ENCODE data around the gene GABRG2. TPM values are rescaled to one million over a fixed set of nuclear protein-coding genes. Genes with fewer than 3 reads are reported as not detected.
"Not testable (repeated sequence)": the region's sequence is repeated elsewhere in the genome, so short reads cannot be mapped to it uniquely, and the experiment has no call there.

Gene GABRG2
- total RNA-seq, result not detected

DNA sequence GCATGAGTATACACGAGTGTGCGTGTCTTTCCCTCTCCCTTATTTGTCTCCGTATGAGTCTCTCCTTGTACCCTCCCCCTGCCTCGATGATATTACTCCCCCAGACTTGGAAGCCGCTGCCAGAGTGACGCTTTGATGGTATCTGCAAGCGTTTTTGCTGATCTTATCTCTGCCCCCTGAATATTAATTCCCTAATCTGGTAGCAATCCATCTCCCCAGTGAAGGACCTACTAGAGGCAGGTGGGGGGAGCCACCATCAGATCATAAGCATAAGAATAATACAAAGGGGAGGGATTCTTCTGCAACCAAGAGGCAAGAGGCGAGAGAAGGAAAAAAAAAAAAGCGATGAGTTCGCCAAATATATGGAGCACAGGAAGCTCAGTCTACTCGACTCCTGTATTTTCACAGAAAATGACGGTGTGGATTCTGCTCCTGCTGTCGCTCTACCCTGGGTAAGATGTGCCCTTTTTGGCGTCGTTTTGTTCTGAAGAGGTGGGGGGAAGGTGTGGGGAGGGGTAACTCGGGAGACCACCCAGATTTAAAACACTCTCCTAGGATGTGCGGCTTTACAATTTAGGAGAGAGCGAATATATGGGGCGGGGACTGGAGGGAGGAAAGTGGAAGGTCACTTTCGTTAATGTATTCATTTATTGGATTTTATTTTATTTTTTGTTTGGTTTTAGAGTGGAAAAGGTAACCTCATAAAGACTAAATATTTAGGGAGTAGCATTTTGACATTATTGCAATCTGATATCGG is at the start of gene GABRG2:
GABRG2 (plus strand) TSS at position 119 of the 757 bp plus-strand sequence; CDS start at position 346, 227 bp downstream.
- no peak within 1 kb of the TSS for H3K4me3 Mint-ChIP-seq
- no peaks in the 10 kb centered on the region for H3K27me3 Mint-ChIP-seq
- no peaks in the 10 kb centered on the region for H3K4me1 Mint-ChIP-seq
- H3K36me3 Mint-ChIP-seq (ENCODE audit: low read depth), result no peaks in the 10 kb centered on the region
- POLR2A ChIA-PET, result no interaction called here
- H3K27ac Mint-ChIP-seq, result peak within 1 kb of the TSS; percentile 2
- no peaks in the 10 kb centered on the region for H3K9me3 Mint-ChIP-seq
- CTCF ChIA-PET, result no interaction called here
- DNase-seq, result no peak

DNA sequence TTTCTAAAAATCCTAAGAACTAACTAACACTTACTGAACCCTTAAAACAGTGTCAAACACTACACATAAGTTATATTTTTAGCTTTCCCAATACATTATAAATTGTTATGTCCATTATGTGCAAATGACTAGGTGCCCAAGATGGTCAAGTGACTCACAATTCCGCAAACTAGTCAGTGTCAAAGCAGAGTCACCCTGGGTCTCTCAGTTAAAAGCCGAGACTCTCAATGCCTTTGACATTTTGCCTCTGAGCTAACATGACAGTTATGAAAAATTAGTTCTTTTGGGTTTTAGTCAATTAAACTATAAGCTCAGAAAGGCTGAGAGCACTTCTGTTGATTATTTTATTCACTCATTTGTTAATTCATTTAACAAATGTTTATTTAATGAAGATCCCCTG is 42.3 kb upstream of the GABRG2 start:
- ChIA-PET CTCF (no interaction called here), POLR2A (no interaction called here)
- no peak for DNase-seq
- Mint-ChIP-seq H3K4me1 (no peaks in the 10 kb centered on the region), H3K27ac (no peak overlapping the region), H3K27me3 (no peaks in the 10 kb centered on the region), H3K4me3 (no peak overlapping the region), H3K36me3 (ENCODE audit: low read depth) (no peaks in the 10 kb centered on the region), H3K9me3 (no peaks in the 10 kb centered on the region)

DNA sequence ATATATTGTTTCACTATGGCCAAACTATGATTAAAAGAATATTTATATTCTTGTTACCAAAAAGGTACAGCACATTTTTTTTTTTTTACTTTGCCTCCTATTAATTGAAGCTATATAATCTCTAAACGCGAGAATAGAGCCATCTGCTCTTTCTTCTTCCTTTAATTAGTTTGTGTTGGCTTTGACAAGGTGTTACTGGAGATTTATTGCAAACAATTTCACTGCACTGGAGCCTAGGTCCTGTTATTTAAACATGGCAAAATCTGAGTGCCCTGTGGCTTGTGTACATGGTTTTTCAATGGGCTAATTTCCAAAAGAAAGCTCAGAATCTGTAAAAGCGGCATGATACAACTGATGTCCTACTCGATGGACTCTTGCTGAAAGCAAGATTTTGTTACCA is 40.8 kb upstream of the GABRG2 start:
- H3K9me3 Mint-ChIP-seq, result no peaks in the 10 kb centered on the region
- no peaks in the 10 kb centered on the region for H3K27me3 Mint-ChIP-seq
- H3K27ac Mint-ChIP-seq, result no peak overlapping the region
- no peaks in the 10 kb centered on the region for H3K4me1 Mint-ChIP-seq
- DNase-seq, result no peak
- H3K4me3 Mint-ChIP-seq, result no peak overlapping the region
- POLR2A ChIA-PET, result no interaction called here
- CTCF ChIA-PET, result no interaction called here
- H3K36me3 Mint-ChIP-seq (ENCODE audit: low read depth), result no peaks in the 10 kb centered on the region

DNA sequence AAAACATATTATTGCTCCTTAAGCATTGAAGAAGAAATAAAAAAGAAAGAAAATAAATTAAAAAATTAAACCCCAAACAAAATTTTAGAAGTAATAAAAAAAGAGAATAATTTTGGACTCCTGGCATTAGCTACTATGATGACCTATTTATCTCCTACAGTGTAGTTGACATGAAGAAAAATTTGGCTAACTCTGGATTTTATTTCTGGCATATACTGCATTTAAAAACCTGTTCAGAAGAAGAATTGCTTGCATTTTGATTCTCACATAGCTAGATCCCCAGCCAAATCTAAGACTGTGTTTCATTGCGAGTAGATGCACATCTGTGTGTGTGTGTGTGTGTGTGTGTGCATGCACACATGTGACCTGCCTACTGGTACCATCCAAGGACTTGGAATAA is 30.1 kb upstream of the GABRG2 start:
- Mint-ChIP-seq H3K36me3 (ENCODE audit: low read depth) (no peaks in the 10 kb centered on the region), H3K9me3 (no peaks in the 10 kb centered on the region), H3K27me3 (no peaks in the 10 kb centered on the region), H3K4me1 (no peaks in the 10 kb centered on the region), H3K27ac (no peak overlapping the region), H3K4me3 (no peak overlapping the region)
- DNase-seq, result no peak
- ChIA-PET POLR2A (no interaction called here), CTCF (no interaction called here)

DNA sequence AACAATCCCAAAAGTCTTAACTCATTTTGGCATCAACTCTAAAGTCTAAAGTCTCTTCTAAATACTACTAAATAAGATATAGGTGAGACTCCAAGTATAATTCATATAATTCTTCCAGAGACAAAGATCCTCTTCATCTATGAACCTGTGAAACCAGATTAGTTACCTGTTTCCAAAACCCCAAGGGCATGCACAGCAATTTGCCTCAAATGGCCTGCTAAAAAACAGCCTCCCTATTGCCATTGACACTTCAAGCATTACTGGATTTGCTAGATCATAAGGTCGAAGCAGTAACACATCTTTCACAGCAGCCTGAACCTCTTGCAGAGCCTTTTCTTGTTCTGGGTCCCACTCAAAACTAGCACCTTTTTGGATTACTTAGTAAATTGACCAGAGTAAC is 20.3 kb upstream of the GABRG2 start:
- Mint-ChIP-seq H3K27ac (no peak overlapping the region), H3K4me1 (no peaks in the 10 kb centered on the region), H3K4me3 (no peak overlapping the region), H3K9me3 (no peaks in the 10 kb centered on the region), H3K36me3 (ENCODE audit: low read depth) (no peaks in the 10 kb centered on the region), H3K27me3 (no peaks in the 10 kb centered on the region)
- no peak for DNase-seq
- CTCF ChIA-PET, result no interaction called here
- POLR2A ChIA-PET, result no interaction called here

DNA sequence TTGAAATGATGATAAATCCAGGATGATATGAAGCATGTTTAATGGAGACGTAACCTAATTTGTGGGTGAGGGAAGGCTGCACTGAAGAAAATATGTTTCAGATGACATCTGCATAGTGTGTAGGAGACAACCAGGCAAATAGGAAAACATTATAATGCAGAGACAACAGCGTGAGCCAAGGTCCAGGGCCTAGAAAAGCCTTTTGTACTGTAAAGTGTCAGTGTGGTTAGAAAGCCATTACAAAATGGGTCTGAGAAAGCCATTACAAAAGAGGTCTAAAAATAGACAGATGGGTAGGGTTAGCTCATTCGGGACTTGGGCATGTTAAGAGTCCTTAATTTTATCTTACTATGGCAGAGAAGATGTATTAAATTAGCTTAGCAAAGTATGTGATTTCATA is 14.9 kb upstream of the GABRG2 start:
- H3K27ac Mint-ChIP-seq, result no peak overlapping the region
- H3K36me3 Mint-ChIP-seq (ENCODE audit: low read depth), result no peaks in the 10 kb centered on the region
- H3K4me1 Mint-ChIP-seq, result no peaks in the 10 kb centered on the region
- no peak for DNase-seq
- ChIA-PET POLR2A (no interaction called here), CTCF (no interaction called here)
- no peaks in the 10 kb centered on the region for H3K9me3 Mint-ChIP-seq
- H3K27me3 Mint-ChIP-seq, result no peaks in the 10 kb centered on the region
- no peak overlapping the region for H3K4me3 Mint-ChIP-seq

DNA sequence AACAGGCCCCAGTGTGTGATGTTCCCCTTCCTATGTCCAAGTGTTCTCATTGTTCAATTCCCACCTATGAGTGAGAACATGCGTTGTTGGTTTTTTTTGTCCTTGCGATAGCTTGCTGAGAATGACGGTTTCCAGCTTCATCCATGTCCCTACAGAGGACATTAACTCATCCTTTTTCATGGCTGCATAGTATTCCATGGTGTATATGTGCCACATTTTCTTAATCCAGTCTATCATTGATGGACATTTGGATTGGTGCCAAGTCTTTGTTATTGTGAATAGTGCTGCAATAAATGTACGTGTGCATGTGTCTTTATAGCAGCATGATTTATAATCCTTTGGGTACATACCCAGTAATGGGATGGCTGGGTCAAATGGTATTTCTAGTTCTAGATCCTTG is 12.5 kb upstream of the GABRG2 start:
- H3K36me3 Mint-ChIP-seq (ENCODE audit: low read depth); H3K4me1 Mint-ChIP-seq; DNase-seq; H3K27ac Mint-ChIP-seq; POLR2A ChIA-PET; H3K4me3 Mint-ChIP-seq; H3K27me3 Mint-ChIP-seq; CTCF ChIA-PET; H3K9me3 Mint-ChIP-seq: not testable (repeated sequence)

DNA sequence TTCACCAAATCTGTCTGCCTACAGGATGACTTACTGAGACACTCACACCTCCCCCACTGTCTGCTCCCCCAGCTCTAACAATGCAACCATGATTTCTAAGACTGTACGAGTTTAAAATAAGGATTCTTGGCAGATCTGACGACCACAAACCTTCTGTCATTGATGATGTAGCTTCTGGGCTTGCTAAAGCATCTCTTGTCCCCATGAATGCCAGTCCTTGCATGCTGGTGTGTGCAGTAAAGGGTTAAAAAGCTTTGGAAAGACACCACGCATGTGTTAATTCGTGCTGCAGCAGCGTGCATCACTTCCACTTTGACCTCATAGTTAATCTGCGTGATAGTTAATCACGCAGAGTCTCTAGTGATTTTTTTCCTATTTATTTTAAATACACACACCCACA is 411 bp upstream of the GABRG2 start:
- no peak overlapping the region for H3K4me3 Mint-ChIP-seq
- ChIA-PET POLR2A (no interaction called here), CTCF (no interaction called here)
- H3K9me3 Mint-ChIP-seq, result no peaks in the 10 kb centered on the region
- H3K27me3 Mint-ChIP-seq, result no peaks in the 10 kb centered on the region
- no peaks in the 10 kb centered on the region for H3K4me1 Mint-ChIP-seq
- no peak for DNase-seq
- no peak overlapping the region for H3K27ac Mint-ChIP-seq
- no peaks in the 10 kb centered on the region for H3K36me3 Mint-ChIP-seq (ENCODE audit: low read depth)

DNA sequence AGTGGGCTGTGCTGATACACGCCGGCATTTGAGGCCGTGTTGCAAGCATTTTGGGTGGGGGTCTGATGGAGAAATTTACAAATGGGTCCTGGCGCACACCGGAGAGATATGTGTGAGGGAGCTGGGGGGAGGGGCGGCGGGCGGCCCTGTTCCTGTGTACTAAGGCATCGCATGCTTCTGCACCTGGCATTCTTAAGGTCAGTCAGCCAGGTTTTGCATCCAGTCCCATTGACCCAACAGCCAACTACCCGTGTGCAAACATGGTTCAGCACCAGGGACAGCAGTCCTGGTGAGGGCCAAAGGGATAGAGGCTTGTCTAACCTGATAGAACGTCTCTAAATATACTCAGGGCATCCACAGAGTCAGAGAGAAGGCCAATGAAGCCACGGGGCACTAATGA is 839 bp downstream of the GABRG2 start:
- peak; percentile 10 for DNase-seq
- H3K27me3 Mint-ChIP-seq, result no peaks in the 10 kb centered on the region
- no peak overlapping the region for H3K27ac Mint-ChIP-seq
- CTCF ChIA-PET, result no interaction called here
- H3K36me3 Mint-ChIP-seq (ENCODE audit: low read depth), result no peaks in the 10 kb centered on the region
- no peaks in the 10 kb centered on the region for H3K9me3 Mint-ChIP-seq
- H3K4me1 Mint-ChIP-seq, result no peaks in the 10 kb centered on the region
- POLR2A ChIA-PET, result no interaction called here
- no peak overlapping the region for H3K4me3 Mint-ChIP-seq

DNA sequence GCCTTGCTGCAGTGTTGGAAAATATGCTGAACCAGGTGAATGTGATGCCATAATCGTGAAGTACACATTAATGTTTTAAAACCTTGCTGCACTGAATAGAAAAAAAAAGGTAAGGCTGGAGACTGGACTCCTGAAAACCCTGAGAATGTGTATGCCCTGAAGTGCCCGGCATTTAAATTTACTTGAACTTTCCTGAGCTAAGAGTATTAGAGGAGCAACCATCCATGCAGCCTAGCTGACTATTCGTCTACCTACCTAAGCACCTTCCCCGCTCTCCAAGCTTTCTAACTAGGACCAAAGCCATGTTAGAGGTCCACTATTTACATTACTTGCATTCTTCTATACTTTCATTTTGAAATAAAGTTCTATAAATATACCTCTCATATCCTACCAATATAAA is 1.4 kb downstream of the GABRG2 start:
- Mint-ChIP-seq H3K27me3 (no peaks in the 10 kb centered on the region), H3K4me1 (no peaks in the 10 kb centered on the region), H3K27ac (no peak overlapping the region), H3K36me3 (ENCODE audit: low read depth) (no peaks in the 10 kb centered on the region), H3K4me3 (no peak overlapping the region), H3K9me3 (no peaks in the 10 kb centered on the region)
- DNase-seq, result no peak
- POLR2A ChIA-PET, result no interaction called here
- CTCF ChIA-PET, result interaction anchor here (0.6 kb wide), 1 partner anchor 11 kb away, joined by 3 read pairs; no protein-coding TSS in a partner anchor

DNA sequence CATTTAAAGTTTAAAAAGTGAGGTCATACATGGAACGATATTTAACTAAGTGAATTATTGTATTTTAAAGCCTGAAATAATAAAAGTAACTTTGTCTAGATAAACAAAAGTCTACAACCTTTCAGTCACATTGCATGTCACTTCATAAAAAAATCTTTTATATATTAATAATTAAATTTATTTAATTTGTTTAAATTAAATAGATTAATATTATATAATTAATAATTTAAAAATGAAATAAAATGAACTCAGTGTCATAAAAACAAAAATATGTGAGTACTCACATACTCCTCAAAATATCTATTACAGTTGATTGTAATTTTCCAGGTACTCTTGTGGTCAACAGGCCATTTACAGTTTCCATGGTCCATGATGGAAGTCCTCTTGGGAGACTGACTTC is 11.2 kb downstream of the GABRG2 start:
- H3K27me3 Mint-ChIP-seq, result no peaks in the 10 kb centered on the region

DNA sequence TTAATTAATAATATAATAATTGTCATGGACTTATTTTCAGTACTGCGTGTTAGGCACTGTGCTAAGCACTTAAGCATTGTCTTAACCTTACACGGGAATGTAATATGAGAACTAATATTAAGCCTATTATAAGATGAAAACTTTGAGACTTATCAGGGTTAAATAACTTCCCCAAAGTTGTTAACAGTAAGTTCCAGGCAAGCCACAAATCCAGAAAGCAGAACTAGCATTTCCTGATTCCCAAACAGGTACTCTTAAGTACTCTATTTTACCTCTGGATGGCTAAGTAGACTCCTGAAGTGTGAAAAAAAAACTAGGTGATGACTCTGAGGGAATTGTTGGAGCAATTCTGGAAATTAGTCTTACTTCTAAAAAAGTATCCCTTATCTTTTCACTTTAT is 23.8 kb downstream of the GABRG2 start:
- ChIA-PET CTCF (no interaction called here), POLR2A (no interaction called here)
- no peaks in the 10 kb centered on the region for H3K9me3 Mint-ChIP-seq
- no peak overlapping the region for H3K27ac Mint-ChIP-seq
- no peaks in the 10 kb centered on the region for H3K27me3 Mint-ChIP-seq
- no peaks in the 10 kb centered on the region for H3K4me1 Mint-ChIP-seq
- no peak for DNase-seq
- no peaks in the 10 kb centered on the region for H3K36me3 Mint-ChIP-seq (ENCODE audit: low read depth)
- no peak overlapping the region for H3K4me3 Mint-ChIP-seq

More for the DNA sequence above, 11.2 kb downstream of the GABRG2 start:
- POLR2A ChIA-PET, result no interaction called here
- Mint-ChIP-seq H3K4me3 (no peak overlapping the region), H3K27ac (no peak overlapping the region), H3K4me1 (no peaks in the 10 kb centered on the region), H3K36me3 (ENCODE audit: low read depth) (no peaks in the 10 kb centered on the region), H3K9me3 (no peaks in the 10 kb centered on the region)
- CTCF ChIA-PET, result no interaction called here
- no peak for DNase-seq

DNA sequence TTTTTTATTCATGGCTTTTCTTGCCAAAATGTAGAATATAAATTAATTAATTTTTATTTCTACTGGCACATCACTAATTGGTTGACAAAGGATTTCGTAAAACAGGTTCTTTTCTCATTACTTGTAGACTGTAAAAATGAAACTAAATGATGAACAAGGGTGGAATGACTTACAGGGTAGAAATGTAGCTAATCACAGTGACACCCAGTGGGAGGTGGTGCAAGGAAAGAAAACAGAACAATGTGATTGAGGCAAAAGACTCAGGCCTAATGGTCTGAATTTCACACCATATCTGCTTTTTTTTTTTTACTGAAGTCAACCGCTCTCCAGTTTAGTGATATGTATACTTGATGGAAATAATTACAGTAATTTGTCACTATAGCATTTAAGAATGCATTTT is 28.9 kb downstream of the GABRG2 start:
- CTCF ChIA-PET, result no interaction called here

DNA sequence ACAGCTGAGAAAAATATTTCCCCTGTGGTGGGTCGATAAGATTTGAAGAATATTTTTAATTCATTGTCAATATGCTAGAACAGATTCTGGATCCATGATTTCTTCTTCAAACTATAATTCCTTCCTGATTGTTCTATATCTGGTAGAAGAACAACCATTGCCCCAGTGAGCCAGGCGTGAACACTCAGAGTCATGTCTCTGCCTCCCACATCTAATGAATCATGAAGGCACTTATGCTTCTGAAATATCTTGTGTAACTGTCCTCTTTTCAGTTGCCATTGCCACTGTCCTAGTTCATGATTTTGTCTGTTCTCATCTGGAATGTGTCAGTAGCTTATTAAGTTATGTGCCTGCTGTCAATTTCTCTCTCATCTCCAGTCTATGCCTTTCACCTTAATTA is 40.0 kb downstream of the GABRG2 start:
- H3K4me3 Mint-ChIP-seq, result no peak overlapping the region
- H3K4me1 Mint-ChIP-seq, result no peaks in the 10 kb centered on the region
- no peak for DNase-seq
- H3K36me3 Mint-ChIP-seq (ENCODE audit: low read depth), result no peaks in the 10 kb centered on the region
- no peaks in the 10 kb centered on the region for H3K27me3 Mint-ChIP-seq
- ChIA-PET CTCF (no interaction called here), POLR2A (no interaction called here)
- no peak overlapping the region for H3K27ac Mint-ChIP-seq
- no peaks in the 10 kb centered on the region for H3K9me3 Mint-ChIP-seq

More for the DNA sequence above, 28.9 kb downstream of the GABRG2 start:
- no peak overlapping the region for H3K4me3 Mint-ChIP-seq
- no peaks in the 10 kb centered on the region for H3K9me3 Mint-ChIP-seq
- H3K4me1 Mint-ChIP-seq, result no peaks in the 10 kb centered on the region
- H3K27ac Mint-ChIP-seq, result no peak overlapping the region
- H3K36me3 Mint-ChIP-seq (ENCODE audit: low read depth), result no peaks in the 10 kb centered on the region
- no peak for DNase-seq
- POLR2A ChIA-PET, result no interaction called here
- no peaks in the 10 kb centered on the region for H3K27me3 Mint-ChIP-seq

Measured in activated CD4-positive, alpha-beta T cell treated with anti-CD3 and anti-CD28 coated beads, Interleukin-2, amount 10 ng/mL, durations not matched to agents 7 days and 5 days (primary cell).